ENCODE data around the gene TBC1D30. TPM values are rescaled to one million over a fixed set of nuclear protein-coding genes. Genes with fewer than 3 reads are reported as not detected.

Gene TBC1D30
- total and polyA plus RNA-seq, 7 donors = 0.36 to 4.3 (median 2.3) TPM

- TF ChIP-seq, protein P1, sequence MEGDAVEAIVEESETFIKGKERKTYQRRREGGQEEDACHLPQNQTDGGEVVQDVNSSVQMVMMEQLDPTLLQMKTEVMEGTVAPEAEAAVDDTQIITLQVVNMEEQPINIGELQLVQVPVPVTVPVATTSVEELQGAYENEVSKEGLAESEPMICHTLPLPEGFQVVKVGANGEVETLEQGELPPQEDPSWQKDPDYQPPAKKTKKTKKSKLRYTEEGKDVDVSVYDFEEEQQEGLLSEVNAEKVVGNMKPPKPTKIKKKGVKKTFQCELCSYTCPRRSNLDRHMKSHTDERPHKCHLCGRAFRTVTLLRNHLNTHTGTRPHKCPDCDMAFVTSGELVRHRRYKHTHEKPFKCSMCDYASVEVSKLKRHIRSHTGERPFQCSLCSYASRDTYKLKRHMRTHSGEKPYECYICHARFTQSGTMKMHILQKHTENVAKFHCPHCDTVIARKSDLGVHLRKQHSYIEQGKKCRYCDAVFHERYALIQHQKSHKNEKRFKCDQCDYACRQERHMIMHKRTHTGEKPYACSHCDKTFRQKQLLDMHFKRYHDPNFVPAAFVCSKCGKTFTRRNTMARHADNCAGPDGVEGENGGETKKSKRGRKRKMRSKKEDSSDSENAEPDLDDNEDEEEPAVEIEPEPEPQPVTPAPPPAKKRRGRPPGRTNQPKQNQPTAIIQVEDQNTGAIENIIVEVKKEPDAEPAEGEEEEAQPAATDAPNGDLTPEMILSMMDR (IDR thresholded peaks at IDR 0.05) = no peak
- no peak for TF ChIP-seq POLR2A (IDR thresholded peaks at IDR 0.05)
- no peak for TF ChIP-seq EP300 (IDR thresholded peaks at IDR 0.05)
- TF ChIP-seq POLR2AphosphoS5 (IDR thresholded peaks at IDR 0.05) = no peak
- DNase-seq = no peak
- Histone ChIP-seq H3K9me3 (no peaks in the 10 kb centered on the region), H3K36me3 (no peaks in the 10 kb centered on the region), H3K27me3 (peaks cover 12 to 25% (median 15%) of the 10 kb centered on the region in 3 donors), H3K4me1 (peaks cover 0 to 22% (median 22%) of the 10 kb centered on the region in 4 donors), H3K4me3 (no peak overlapping the region), H3K27ac (no peak overlapping the region)
- intact Hi-C loops (cut with DNase I) = no loop called here
- WGBS, 2 donors = 53 to 68% methylated on average over 5 of the region's 5 CpGs
These were observed 3.3 kb upstream of the TBC1D30 start for GRCh38 chr12:64821116-64821630.

GRCh38 chr12:64824130-64824499 is 332 bp upstream of the TBC1D30 start:
- no peak for DNase-seq
- peaks cover 18 to 55% (median 42%) of the 10 kb centered on the region in 3 donors for H3K27me3 ChIP-seq
- no peaks in the 10 kb centered on the region for H3K9me3 ChIP-seq
- H3K27ac ChIP-seq = no peak overlapping the region
- H3K36me3 ChIP-seq = no peaks in the 10 kb centered on the region
- H3K4me1 ChIP-seq = peaks cover 0 to 28% (median 25%) of the 10 kb centered on the region in 4 donors
- intact Hi-C loops (cut with DNase I) = no loop called here
- 2 to 6% methylated on average over 16 of the region's 16 CpGs for WGBS, 2 donors
- TF ChIP-seq POLR2A (IDR thresholded peaks at IDR 0.05) (no peak), EP300 (IDR thresholded peaks at IDR 0.05) (no peak), POLR2AphosphoS5 (IDR thresholded peaks at IDR 0.05) (no peak)
- H3K4me3 ChIP-seq = peak overlapping the region; percentile 7 to 50 (median 40)

DNA sequence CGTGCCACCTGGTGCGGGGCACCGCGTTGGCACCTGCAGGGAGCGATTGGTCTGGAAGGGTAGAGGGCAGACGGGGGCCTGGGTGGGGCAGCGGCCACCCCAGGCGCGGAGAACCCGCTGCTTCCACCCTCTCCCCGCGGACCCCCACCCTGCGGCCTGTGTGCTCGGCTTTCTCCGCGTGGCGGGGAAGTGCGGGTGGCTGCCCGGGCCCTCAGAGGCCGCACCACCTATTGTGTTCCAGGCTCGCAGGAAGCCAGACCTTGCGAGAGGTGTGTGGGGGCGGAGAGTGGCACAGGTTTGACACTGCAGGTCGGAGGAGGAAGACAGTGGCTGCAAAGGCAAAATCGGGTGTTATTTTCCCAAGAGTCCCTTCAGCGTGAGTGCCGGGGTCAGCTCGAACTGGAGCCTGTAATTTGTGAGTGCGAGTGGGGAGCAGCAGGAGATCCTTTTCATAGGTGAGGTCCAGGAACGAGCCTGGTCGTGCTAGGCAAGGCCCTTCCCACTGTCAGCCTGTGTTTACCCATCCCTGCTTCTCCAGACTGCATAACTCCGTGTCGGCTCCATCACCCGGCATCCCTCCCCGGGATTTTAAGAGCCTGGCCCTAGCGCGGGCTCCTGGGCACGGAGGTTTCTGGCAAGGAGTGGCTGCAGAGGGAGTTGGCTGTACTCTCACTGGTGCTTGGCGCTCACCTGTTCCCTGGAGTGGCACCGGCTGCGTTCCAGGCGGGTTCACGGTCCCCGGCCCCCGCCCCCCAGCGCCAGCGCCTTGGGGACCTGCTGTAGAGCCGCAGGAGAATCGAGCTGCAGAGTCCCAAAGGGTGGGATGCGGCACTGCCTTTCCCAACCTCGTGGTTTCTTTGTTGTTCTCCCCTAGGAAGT is 935 bp downstream of the TBC1D30 start:
- DNase-seq = no peak
- Histone ChIP-seq H3K4me3 (peak overlapping the region in 3 of 4 donors; percentile 34 to 50 (median 46)), H3K27me3 (peaks cover 18 to 67% (median 44%) of the 10 kb centered on the region in 3 donors), H3K9me3 (no peaks in the 10 kb centered on the region), H3K36me3 (no peaks in the 10 kb centered on the region), H3K4me1 (peaks cover 0 to 28% (median 25%) of the 10 kb centered on the region in 4 donors), H3K27ac (no peak overlapping the region)
- intact Hi-C loops (cut with DNase I) = no loop called here
- TF ChIP-seq, protein P1 (IDR thresholded peaks at IDR 0.05) = no peak
- no peak for TF ChIP-seq EP300 (IDR thresholded peaks at IDR 0.05)
- TF ChIP-seq POLR2AphosphoS5 (IDR thresholded peaks at IDR 0.05) = no peak
- TF ChIP-seq POLR2A (IDR thresholded peaks at IDR 0.05) = no peak
- 5 to 6% methylated on average over 51 of the region's 51 CpGs for WGBS, 2 donors

- 8% methylated on average over 19 of the region's 19 CpGs for WGBS, 2 donors
- H3K27me3 ChIP-seq = peaks cover 18 to 67% (median 44%) of the 10 kb centered on the region in 3 donors
These were observed 1.8 kb downstream of the TBC1D30 start for GRCh38 chr12:64826234-64826633.

More at GRCh38 chr12:64826234-64826633, 1.8 kb downstream of the TBC1D30 start:
- intact Hi-C loops (cut with DNase I) = no loop called here
- Histone ChIP-seq H3K4me3 (no peak overlapping the region), H3K27ac (no peak overlapping the region), H3K9me3 (no peaks in the 10 kb centered on the region), H3K4me1 (peaks cover 0 to 28% (median 25%) of the 10 kb centered on the region in 4 donors), H3K36me3 (no peaks in the 10 kb centered on the region)
- TF ChIP-seq POLR2AphosphoS5 (IDR thresholded peaks at IDR 0.05) (no peak), POLR2A (IDR thresholded peaks at IDR 0.05) (no peak), EP300 (IDR thresholded peaks at IDR 0.05) (no peak)
- TF ChIP-seq, protein P1 (IDR thresholded peaks at IDR 0.05) = no peak
- no peak for DNase-seq
